Endodermal cell (in vitro differentiated cells): ENCODE results near the gene STK16. TPM values are rescaled to one million over a fixed set of nuclear protein-coding genes. Genes with fewer than 3 reads are reported as not detected.

Experiments used
- DNase-seq: peaks from one replicate; pipeline ENCODE4 v3.0.0-alpha.2; 2017
- H3K27ac ChIP-seq: 2 replicates; pipeline ENCODE4 v1.5.1; 2013; ENCODE audit warnings: mild to moderate bottlenecking, low read depth, low read length, moderate library complexity
- H3K27me3 ChIP-seq: 2 replicates; pipeline ENCODE4 v1.6.1; 2013; ENCODE audit warnings: mild to moderate bottlenecking, low read length, moderate library complexity; ENCODE audit not compliant: insufficient read depth, control insufficient read depth, poor library complexity, severe bottlenecking
- H3K36me3 ChIP-seq: 2 replicates; pipeline ENCODE4 v1.7.0; 2013; ENCODE audit warnings: mild to moderate bottlenecking, low read length, moderate library complexity; ENCODE audit not compliant: control insufficient read depth, insufficient read depth
- H3K4me1 ChIP-seq: one replicate; pipeline ENCODE4 v1.7.0; 2013; ENCODE audit warnings: low read length; ENCODE audit not compliant: control insufficient read depth, insufficient read depth
- H3K4me3 ChIP-seq: 2 replicates; pipeline ENCODE4 v1.5.1; 2013; ENCODE audit warnings: mild to moderate bottlenecking, low read length, moderate library complexity
- H3K9ac ChIP-seq: 2 replicates; pipeline ENCODE4 v1.6.1; 2013; ENCODE audit warnings: mild to moderate bottlenecking, low read length, moderate library complexity; ENCODE audit not compliant: poor library complexity, severe bottlenecking; ENCODE audit errors: extremely low read depth
- H3K9me3 ChIP-seq: 2 replicates; pipeline ENCODE4 v1.6.1; 2013; ENCODE audit warnings: mild to moderate bottlenecking, low read length, moderate library complexity; ENCODE audit not compliant: control insufficient read depth
- H3K27ac Mint-ChIP-seq: 2 replicates; pipeline ENCODE4 v1.8.0; 2020; ENCODE audit warnings: mixed read lengths
- H3K27me3 Mint-ChIP-seq: 2 replicates; pipeline ENCODE4 v1.8.0; 2021; ENCODE audit warnings: mild to moderate bottlenecking, mixed read lengths; ENCODE audit not compliant: insufficient read depth
- H3K36me3 Mint-ChIP-seq: 2 replicates; pipeline ENCODE4 v1.8.0; 2020; ENCODE audit warnings: low read depth, mixed read lengths
- H3K4me1 Mint-ChIP-seq: 2 replicates; pipeline ENCODE4 v1.8.0; 2020; ENCODE audit warnings: mixed read lengths
- H3K4me3 Mint-ChIP-seq: 2 replicates; pipeline ENCODE4 v1.8.0; 2020; ENCODE audit warnings: mild to moderate bottlenecking, moderate library complexity, mixed read lengths
- H3K9me3 Mint-ChIP-seq: 2 replicates; pipeline ENCODE4 v1.8.0; 2020; ENCODE audit warnings: mild to moderate bottlenecking, mixed read lengths
- WGBS, 2 experiments: methylation state at CpG; one replicate each; pipeline versions ENCODE4 v1.1.5 to v1.1.7; 2013; ENCODE audit warnings: missing lambda C conversion rate in 2 of 2, mixed read lengths in 1 of 2; ENCODE audit not compliant: insufficient coverage in 1 of 2, insufficient read length in 1 of 2; 5-methylcytosine and 5-hydroxymethylcytosine counted together
- long read RNA-seq, 4 experiments: library from polyadenylated mRNA in 2 of 4; library from RNA in 1 of 4; library from capped mRNA in 1 of 4; stranded (forward) in 3 of 4; unstranded in 1 of 4; transcript quantifications; one replicate each; pipeline ENCODE4 v2.0.0, GENCODE V29; 2020 to 2021; ENCODE audit warnings: inconsistent platforms in 1 of 4
- polyA plus RNA-seq, 2 experiments: library from polyadenylated mRNA; stranded (reverse); fragments of 50-300 nt; gene quantifications; one replicate each; pipeline ENCODE4 v1.2.3, GENCODE V29; 2013
- total RNA-seq, 2 donors: library from RNA; stranded (reverse); fragmentation: NEBNext Ultra II Directional in 1 of 2; extraction: Animal tissue kit (Norgen Biotek cat#: 25700) in 1 of 2; gene quantifications; 2 replicates in 1 of 2; 3 replicates in 1 of 2; pipeline ENCODE4 v1.2.1, GENCODE V29; 2021
- TF ChIP-seq, protein P1 (sequence below): fragments of 200-600 bp; sonication (generic); conservative IDR thresholded peaks from 2 replicates; pipeline ENCODE4 v1.5.0; 2021; ENCODE audit warnings: antibody characterized with exemption, mild to moderate bottlenecking

STK16 gene, protein sequence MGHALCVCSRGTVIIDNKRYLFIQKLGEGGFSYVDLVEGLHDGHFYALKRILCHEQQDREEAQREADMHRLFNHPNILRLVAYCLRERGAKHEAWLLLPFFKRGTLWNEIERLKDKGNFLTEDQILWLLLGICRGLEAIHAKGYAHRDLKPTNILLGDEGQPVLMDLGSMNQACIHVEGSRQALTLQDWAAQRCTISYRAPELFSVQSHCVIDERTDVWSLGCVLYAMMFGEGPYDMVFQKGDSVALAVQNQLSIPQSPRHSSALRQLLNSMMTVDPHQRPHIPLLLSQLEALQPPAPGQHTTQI
- total RNA-seq = 10 to 100 TPM; 27.3 to 37.7 TPM
- polyA plus RNA-seq (2013, experiment 1 of 2) = 34.0 TPM
- polyA plus RNA-seq (2013, experiment 2 of 2) = 32.5 TPM
- long read RNA-seq, experiment 1, partial matches to known transcripts = 8 of 22 reads
- long read RNA-seq, experiment 1, other reads (novel, unspliced or antisense) = 9 of 22 reads
- long read RNA-seq, experiment 2, transcript STK16-201 (8 exons, 1,673 nt) = major isoform, 5 of 21 reads
- long read RNA-seq, experiment 2, partial matches to known transcripts = 5 of 21 reads
- long read RNA-seq, experiment 2, other reads (novel, unspliced or antisense) = 7 of 21 reads
- long read RNA-seq, experiment 3, transcript STK16-204 (8 exons, 2,868 nt) = major isoform, 11 of 21 reads
- long read RNA-seq, experiment 3, partial matches to known transcripts = 2 of 21 reads
- long read RNA-seq, experiment 3, other reads (novel, unspliced or antisense) = 6 of 21 reads
- long read RNA-seq, experiment 4, transcript STK16-204 (8 exons, 2,868 nt) = major isoform, 48 of 78 reads
- long read RNA-seq, experiment 4, transcript STK16-201 (8 exons, 1,673 nt) = minor isoform, 7 of 78 reads
- long read RNA-seq, experiment 4, transcript STK16-209 (6 exons, 1,930 nt) = minor isoform, 7 of 78 reads
- long read RNA-seq, experiment 4, partial matches to known transcripts = 7 of 78 reads
- long read RNA-seq, experiment 4, other reads (novel, unspliced or antisense) = 8 of 78 reads

DNA sequence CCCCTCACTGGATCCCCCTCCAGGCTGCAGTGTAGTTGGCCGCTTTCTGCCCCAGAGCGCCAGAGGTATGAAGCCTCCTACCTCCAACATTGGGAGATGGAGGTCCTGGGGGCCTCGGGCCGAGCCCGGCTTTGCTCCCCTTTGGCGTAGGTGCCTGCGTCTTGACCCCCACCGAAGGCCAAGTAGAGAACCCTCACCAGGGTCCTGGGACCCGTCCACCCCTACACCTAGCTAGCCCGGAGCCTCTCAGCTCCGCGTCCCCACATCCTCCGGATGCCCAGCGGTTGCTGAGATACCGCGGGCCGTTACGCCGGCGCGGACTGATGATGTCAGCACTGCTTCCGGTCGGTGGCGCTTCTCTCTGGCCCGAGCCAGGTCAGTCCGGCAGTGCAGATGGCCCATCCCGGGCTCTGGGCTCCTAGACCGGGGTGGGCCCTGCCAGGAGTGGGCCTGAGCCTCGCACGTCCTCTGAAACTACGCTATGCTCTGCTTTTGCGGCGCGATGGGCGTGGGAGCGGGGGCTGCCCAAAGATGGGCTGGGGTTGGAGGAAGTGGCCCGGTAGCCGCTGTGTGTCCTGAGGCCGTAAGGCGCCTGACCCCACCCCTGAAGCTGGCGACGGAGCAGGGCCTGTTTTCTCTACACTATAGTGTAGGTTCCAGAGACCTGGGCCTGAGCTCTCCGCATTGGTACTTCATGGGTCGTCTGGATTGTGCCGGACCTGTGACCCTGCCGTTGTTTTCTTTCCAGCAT, at the start of gene STK16, which contains the start of gene GLB1L:
Gene STK16 (plus strand): TSS at position 332 of the 751 bp plus-strand sequence. CDS start 521 bp downstream, outside the sequence.
Gene GLB1L (minus strand): TSS at position 297 of the 751 bp plus-strand sequence. CDS start 1,871 bp downstream, outside the sequence.
- DNase-seq = peak; percentile 98
- Mint-ChIP-seq H3K27ac (peak within 1 kb of the TSS; percentile 96), H3K36me3 (peaks cover 5% of the 10 kb centered on the region), H3K4me1 (peaks cover 24% of the 10 kb centered on the region), H3K27me3 (no peaks in the 10 kb centered on the region), H3K4me3 (peak within 1 kb of the TSS; percentile 86), H3K9me3 (no peaks in the 10 kb centered on the region)
- H3K27me3 ChIP-seq = no peaks in the 10 kb centered on the region
- peaks cover 14% of the 10 kb centered on the region for H3K36me3 ChIP-seq
- TF ChIP-seq, protein P1, sequence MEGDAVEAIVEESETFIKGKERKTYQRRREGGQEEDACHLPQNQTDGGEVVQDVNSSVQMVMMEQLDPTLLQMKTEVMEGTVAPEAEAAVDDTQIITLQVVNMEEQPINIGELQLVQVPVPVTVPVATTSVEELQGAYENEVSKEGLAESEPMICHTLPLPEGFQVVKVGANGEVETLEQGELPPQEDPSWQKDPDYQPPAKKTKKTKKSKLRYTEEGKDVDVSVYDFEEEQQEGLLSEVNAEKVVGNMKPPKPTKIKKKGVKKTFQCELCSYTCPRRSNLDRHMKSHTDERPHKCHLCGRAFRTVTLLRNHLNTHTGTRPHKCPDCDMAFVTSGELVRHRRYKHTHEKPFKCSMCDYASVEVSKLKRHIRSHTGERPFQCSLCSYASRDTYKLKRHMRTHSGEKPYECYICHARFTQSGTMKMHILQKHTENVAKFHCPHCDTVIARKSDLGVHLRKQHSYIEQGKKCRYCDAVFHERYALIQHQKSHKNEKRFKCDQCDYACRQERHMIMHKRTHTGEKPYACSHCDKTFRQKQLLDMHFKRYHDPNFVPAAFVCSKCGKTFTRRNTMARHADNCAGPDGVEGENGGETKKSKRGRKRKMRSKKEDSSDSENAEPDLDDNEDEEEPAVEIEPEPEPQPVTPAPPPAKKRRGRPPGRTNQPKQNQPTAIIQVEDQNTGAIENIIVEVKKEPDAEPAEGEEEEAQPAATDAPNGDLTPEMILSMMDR = no peak
- peak within 1 kb of the TSS; percentile 92 for H3K4me3 ChIP-seq
- WGBS, 2 experiments = 1 to 4% methylated on average over 22 to 46 of the region's 46 CpGs
- H3K27ac ChIP-seq = peak within 1 kb of the TSS; percentile 42
- no peaks in the 10 kb centered on the region for H3K9me3 ChIP-seq
- H3K4me1 ChIP-seq = peaks cover 17% of the 10 kb centered on the region
- H3K9ac ChIP-seq = peak within 1 kb of the TSS; percentile 97

GRCh38 chr2:219197388-219197787, 47.9 kb upstream of the STK16 start:
- Mint-ChIP-seq H3K27ac (no peak overlapping the region), H3K36me3 (no peaks in the 10 kb centered on the region), H3K27me3 (peaks cover 3% of the 10 kb centered on the region), H3K4me1 (no peaks in the 10 kb centered on the region), H3K4me3 (no peak overlapping the region), H3K9me3 (peaks cover 9% of the 10 kb centered on the region)
- H3K9me3 ChIP-seq = no peaks in the 10 kb centered on the region
- H3K4me3 ChIP-seq = no peak overlapping the region
- WGBS, 2 experiments = 100% methylated on average over 1 of the region's 1 CpG; no CpG with 5 or more reads in 1 of the 2 experiments
- TF ChIP-seq, protein P1 = no peak
- H3K36me3 ChIP-seq = no peaks in the 10 kb centered on the region
- no peak overlapping the region for H3K27ac ChIP-seq
- H3K9ac ChIP-seq = no peak overlapping the region
- DNase-seq = no peak
- peaks cover 5% of the 10 kb centered on the region for H3K27me3 ChIP-seq
- H3K4me1 ChIP-seq = no peaks in the 10 kb centered on the region
